Lower leg skin (tissue), 3 donors: ENCODE measurements around the gene SOWAHD.
"Not testable (repeated sequence)": the region's sequence is repeated elsewhere in the genome, so short reads cannot be mapped to it uniquely, and the experiment has no call there.

ENCODE experiments used
- POLR2A ChIP-seq, 2 donors: fragments of 450-650 bp; IDR thresholded peaks; one replicate each; pipeline ENCODE4 v1.6.1; 2016 to 2017; ENCODE audit warnings: antibody characterized with exemption in 2 of 2, mild to moderate bottlenecking in 1 of 2, moderate library complexity in 1 of 2
- TF ChIP-seq, protein P1 (sequence below), 3 donors: fragments of 450-650 bp; IDR thresholded peaks; one replicate each; pipeline ENCODE4 v1.5.1; 2016; ENCODE audit warnings: antibody characterized with exemption in 3 of 3, mild to moderate bottlenecking in 3 of 3, moderate library complexity in 2 of 3

DNA sequence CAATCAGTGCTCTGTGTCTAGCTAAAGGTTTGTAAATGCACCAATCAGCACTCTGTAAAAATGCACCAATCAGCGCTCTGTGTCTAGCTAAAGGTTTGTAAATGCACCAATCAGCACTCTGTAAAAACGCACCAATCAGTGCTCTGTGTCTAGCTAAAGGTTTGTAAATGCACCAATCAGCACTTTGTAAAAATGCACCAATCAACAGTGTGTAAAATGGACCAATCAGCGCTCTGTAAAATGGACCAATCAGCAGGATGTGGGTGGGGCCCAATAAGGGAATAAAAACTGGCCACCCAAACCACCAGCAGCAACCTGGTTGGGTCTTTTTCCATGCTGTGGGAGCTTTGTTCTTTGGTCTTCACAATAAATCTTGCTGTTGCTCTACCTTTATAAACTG lies 11.0 kb downstream of the SOWAHD start:
- TF ChIP-seq, protein P1, sequence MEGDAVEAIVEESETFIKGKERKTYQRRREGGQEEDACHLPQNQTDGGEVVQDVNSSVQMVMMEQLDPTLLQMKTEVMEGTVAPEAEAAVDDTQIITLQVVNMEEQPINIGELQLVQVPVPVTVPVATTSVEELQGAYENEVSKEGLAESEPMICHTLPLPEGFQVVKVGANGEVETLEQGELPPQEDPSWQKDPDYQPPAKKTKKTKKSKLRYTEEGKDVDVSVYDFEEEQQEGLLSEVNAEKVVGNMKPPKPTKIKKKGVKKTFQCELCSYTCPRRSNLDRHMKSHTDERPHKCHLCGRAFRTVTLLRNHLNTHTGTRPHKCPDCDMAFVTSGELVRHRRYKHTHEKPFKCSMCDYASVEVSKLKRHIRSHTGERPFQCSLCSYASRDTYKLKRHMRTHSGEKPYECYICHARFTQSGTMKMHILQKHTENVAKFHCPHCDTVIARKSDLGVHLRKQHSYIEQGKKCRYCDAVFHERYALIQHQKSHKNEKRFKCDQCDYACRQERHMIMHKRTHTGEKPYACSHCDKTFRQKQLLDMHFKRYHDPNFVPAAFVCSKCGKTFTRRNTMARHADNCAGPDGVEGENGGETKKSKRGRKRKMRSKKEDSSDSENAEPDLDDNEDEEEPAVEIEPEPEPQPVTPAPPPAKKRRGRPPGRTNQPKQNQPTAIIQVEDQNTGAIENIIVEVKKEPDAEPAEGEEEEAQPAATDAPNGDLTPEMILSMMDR (IDR thresholded peaks at IDR 0.05), result not testable (repeated sequence)
- not testable (repeated sequence) for TF ChIP-seq POLR2A (IDR thresholded peaks at IDR 0.05)
